DMS79 (cell line): ENCODE data around the gene IPMK.

ENCODE experiments used
- DNase-seq: peaks from one replicate; lab custom pipeline; 2025; lab: John Stamatoyannopoulos, UW

The IPMK gene

DNA sequence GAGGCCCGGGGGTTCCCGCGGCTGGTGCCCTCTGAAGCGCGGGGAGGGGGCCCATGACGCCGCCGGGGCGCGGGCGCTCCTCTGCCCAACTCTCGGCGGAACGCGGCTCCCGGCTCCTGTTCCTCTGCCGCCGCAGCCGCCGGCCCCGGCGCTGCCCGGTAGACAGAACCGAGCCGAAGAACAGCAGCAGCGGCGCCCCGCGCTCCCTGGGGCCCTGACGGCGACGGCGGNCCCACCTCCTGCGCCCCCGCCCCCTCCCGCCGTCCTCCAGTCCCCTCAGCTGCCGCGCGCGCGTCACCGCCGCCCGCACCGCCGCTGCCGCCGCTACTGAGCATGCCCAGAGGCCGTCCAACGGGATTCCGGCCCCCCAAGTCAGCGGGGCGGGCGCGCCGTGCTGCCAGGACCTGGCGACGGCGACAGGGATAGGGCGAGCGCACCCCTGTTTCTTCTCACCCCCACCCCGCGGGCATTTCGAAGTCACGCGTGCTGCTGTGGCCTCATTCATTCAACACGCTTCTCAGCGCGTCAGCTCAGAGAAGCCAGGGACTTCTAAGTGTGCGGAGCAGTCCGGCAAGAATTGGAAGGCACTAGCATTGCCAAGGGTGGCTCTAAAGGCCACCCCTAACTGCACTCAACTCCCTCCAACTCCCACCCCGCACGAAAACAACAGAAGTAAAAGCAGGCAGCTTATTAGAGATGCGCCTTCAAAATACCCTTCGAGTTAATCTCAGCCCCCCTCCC, at the start of gene IPMK:
IPMK (minus strand) TSS at position 182 of the 741 bp plus-strand sequence. CDS start 283 bp downstream, outside the sequence.
- DNase-seq, result peak; percentile 18

GRCh38 chr10:58316874-58317273, 49.2 kb upstream of the IPMK start:
- no peak for DNase-seq

DNA sequence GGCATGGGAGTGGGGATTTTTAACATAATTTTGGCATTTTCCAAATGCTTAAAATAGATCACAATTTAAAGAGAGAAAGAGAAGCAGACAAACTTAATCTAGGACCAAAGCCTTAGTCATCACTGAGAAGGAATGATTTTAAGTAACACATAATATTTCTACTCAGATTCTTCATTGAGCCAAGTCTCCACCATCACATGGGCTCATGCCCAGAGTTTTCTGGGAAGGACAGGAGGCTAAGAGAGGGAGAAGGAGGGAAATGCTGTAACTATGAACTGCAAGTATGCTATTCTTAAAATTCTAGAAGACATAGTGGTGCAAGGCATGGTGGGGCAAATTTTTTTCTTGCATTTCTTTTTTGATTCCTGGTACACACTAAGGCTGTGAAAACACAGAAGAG, 43.3 kb upstream of the IPMK start:
- DNase-seq, result no peak

DNA sequence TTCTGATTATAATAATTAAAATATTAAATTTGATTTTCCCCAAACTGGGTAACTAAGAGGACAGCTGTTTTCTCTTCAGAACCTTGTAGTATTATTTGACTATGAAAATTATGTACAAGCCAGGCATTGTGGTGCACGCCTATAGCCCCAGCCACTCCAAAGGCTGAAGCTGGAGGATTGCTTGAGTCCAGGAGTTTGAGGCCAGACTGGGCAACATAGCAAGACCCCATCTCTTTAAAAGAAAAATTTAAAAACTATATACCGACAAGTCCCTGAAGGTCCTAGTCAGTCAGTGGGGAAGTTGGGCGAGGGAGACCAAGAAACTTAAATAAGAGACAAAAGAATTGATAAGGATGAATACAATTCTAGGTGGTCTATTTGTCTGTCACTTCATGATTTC, 40.0 kb upstream of the IPMK start:
- no peak for DNase-seq

DNA sequence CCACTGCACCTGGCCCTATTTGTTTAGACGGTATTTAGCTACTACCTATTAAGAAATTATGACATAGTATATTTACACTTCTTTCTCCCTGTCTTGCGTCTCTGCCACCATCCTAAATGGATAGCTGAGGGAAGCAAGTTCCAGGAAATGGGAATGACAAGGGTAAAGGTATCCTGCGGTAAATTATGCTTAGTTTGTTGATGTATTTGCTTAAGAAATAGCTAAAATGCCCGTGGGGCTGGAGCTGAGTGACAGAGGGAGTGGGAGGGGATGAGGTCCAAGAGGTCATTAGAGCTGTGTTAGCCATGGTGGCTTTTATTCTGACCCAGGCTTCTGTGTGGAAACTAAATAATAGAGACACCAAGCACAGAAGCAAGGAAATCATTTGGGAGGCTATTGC, 38.1 kb upstream of the IPMK start:
- DNase-seq, result no peak

DNA sequence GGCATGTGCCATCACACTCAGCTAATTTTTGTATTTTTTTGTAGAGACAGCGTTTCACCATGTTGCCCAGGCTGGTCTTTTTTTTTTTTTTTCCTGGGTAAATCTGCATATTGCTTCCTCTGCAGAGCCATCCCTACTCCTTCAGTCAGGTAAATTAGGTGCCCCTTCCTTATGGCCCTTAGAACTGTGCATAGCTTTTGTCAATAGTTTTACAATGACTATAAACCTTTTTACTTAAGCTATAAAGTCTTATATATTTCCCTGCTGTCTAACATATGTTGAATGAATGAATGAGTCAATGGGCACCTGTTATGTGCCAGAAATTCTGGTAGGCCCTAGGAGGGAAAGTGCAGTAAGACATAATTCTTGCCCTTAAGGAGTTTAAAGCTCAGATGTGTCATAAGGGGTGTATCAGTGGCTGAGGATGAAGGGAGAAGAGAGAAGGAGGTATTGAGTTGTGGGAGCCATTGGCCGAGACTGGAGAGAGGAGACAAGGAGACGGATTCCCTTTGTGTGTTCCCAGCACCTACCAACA, 36.5 kb upstream of the IPMK start:
- no peak for DNase-seq

GRCh38 chr10:58302254-58302653, 34.6 kb upstream of the IPMK start:
- DNase-seq, result no peak

DNA sequence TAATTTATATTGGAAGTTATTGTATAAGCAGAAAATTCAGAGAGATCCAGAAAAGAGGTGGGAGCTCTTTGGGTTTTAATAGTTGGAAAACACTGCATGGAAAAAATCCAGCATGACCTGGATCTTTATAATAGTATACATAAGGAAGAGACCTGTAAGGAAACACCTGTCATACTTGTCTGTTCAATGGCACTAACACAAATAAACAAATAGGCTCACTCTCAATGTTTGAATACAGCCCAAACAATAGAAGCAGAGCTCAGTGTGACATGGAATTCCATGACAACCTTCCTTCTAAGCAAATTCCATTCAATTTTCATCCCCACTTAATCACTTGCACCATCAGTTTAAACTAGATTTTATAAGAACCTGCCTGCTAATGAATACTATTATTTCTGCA, 33.0 kb upstream of the IPMK start:
- no peak for DNase-seq

GRCh38 chr10:58299580-58299979, 31.9 kb upstream of the IPMK start:
- DNase-seq, result no peak

GRCh38 chr10:58293989-58294388, 26.3 kb upstream of the IPMK start:
- DNase-seq, result no peak

- DNase-seq, result no peak
These were observed 24.0 kb upstream of the IPMK start for GRCh38 chr10:58291538-58292174.

DNA sequence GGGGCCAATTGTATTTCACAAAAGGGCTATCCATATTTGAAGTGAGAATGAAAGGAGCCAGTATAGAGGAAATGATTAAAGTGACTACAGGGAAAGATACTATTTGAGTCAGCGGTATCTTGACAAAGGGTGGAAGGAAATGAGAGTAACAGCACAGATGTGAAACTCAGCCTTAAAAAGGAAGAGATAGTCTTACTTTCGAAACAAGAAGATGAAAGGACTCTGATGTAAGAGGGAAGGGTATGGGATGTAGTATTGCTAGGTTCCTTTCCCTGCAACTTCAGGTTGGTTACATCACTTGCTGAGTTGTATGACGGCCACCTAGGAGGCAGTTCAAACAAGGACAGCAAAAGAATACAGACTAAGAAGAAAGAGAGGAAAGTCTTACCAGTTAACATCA, 14.9 kb upstream of the IPMK start:
- no peak for DNase-seq

- DNase-seq, result no peak
These were observed 13.5 kb upstream of the IPMK start for GRCh38 chr10:58281092-58281752.

- DNase-seq, result no peak
These were observed 12.8 kb upstream of the IPMK start for GRCh38 chr10:58280477-58280876.

DNA sequence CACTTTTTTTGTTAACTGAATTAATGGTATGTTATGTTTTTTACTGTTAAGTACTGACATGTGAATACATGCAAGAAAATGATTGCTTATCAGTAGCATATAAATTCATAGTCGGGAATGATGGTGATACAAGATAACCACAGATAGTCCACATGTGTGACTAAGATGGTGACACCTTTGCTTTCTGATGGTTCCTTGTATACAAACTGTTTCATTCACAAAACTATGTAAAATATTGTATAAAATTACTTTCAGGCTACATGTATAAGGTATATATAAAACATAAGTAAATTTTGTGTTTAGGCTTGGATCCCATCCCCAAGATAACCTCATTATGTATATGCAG, 11.2 kb upstream of the IPMK start:
- no peak for DNase-seq

DNA sequence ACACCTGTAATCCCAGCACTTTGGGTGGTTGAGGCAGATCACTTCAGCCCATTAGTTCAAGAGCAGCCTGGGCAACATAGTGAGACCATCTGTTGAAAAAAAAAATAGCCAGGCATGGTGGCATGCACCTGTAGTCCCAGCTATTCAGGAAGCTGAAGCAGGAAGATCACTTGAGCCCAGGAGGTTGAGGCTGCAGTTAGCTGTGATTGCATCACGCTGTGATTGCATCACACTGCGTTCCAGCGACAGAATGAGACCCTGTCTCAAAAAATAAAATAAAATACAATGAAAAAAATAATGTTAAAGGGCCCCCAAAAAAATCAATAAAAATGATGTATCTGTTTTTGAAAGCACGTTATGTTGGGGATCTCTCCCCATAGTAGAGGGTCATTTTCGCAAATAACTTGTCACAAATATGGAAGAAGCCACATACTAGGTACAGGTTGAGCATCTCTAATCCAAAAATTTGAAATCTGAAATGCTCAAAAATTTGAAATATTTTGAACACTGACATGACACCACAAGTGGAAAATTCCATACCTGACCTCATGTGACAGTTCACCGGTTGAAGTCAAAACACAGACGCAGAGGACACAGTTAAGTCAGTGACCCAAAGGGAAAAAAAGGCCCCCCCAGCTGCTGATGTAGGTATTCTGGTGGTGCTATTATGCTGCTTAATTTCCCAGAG, 10.7 kb upstream of the IPMK start:
- DNase-seq, result no peak

GRCh38 chr10:58275908-58276307, 8.2 kb upstream of the IPMK start:
- DNase-seq, result no peak

DNA sequence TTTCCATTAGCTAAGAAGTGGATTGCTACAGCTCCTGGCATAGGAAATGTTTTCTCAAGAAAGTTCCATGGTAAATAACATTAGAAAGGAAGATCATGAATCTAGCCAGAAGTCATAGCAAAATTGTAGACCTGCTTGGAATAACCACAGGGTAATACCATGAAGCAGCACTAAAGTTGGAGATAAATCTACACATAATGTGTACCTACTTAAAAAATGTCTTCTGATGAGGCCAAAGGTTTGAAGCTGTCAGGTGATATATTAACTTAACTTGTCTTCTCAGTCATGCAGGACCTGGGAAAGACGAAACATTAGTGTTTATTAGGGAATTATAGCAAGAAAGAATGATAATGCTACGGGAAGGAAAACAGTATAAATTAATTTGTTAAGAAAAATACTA, 7.6 kb upstream of the IPMK start:
- DNase-seq, result no peak

DNA sequence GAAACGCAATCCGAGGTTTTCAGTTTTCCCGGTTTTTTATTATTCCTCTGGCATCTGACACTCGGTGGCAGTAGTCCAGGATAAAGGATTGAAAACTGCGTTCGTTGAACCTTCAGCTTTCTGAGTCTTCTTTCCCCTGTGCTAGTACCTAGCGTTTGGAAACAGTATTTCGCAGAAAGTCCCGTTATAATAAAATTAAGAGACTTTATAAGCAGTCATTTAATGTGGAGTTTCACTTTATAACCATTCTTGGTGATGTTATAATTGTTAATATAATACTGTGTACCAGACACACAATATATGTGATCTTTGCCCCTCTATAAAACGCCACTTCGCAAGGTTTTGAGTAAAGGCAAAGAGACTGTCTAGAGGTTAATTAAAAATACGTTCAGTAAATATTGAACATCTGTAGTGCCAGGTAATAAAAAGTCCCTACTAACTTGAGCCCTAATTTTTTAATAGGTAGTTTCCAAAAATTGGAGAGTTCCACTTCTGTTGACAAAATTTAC, 2.1 kb upstream of the IPMK start:
- no peak for DNase-seq

DNA sequence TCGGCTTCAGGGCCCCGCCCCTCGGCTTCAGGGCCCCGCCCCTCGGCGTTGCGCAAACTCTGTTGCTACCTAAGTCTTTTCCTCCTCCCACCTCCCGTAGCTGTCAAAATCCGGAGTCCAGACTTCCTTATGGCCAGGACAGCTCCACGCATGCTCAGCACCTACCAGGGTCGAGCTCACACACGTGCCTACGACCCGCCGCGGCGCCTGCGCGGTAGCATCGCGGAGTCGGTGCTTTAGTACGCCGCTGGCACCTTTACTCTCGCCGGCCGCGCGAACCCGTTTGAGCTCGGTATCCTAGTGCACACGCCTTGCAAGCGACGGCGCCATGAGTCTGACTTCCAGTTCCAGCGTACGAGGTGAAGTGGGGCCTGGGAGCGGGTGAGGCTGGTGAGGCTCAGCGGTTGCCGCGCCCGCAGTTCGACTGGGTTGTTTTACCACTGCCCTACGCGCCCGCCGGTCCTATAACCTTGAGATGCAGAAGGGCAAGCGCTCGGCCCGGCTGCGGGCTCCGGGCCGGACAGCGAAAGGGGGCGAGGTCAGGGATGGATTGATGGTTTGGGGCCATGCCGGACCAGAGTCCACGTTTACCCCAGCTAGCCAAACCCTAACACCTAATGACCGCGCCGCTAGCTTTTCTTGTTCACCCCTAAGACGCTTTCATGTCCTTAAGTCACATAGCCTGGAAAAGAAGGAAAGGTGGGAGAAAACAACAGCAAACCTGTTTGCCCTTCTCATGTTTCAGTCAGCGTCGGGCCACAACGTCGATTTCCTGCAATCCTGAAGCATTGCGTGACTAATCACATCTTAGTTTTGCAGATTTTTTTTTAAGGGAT, 1.5 kb upstream of the IPMK start, which contains the start of gene CISD1:
CISD1 (plus strand) TSS at position 217 of the 836 bp plus-strand sequence; CDS start at position 329, 112 bp downstream.
- DNase-seq, result peak; percentile 88

DNA sequence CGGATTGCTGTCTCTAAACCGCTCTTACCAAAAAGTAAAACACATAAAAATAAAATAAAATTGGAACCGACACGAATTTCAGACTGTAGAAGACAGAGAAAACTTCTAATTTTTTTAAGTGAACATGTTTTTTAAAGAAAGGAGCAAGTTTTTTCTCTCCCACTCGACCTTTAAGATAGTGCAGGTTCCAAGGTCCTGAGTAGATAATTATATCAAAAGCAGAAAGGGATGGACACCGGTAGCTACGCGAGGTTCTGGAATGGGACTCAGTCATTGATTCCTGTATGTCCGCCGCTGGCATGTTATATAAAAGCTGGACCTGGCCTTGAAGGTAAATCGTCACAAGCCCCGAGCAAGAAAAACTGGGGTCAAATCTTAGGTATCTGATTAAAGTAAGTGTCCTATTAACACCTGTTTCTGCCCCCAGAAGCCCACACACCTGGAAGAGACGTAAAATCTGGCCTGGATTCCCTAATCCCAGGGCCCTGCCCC, 806 bp upstream of the IPMK start:
- no peak for DNase-seq
